ENCODE results near the gene PHOSPHO2. TPM values are rescaled to one million over a fixed set of nuclear protein-coding genes. Genes with fewer than 3 reads are reported as not detected.
A peak's percentile ranks its signal among the peaks of the same experiment; 100 is the strongest.

Gene PHOSPHO2
- total RNA-seq, 2 experiments from 2014 or later: 4.5 to 6.5 TPM

- Mint-ChIP-seq H3K27me3 (peaks cover 5% of the 10 kb centered on the region), H3K36me3 (ENCODE audit: low read depth) (no peaks in the 10 kb centered on the region), H3K4me3 (no peak overlapping the region), H3K4me1 (ENCODE audit: low read depth) (no peaks in the 10 kb centered on the region), H3K27ac (no peak overlapping the region), H3K9me3 (no peaks in the 10 kb centered on the region)
- Histone ChIP-seq H3K27ac (ENCODE audit: low read depth in 1 of 2, low read length in 2 of 2) (no peak overlapping the region), H3K4me3 (ENCODE audit: low read length) (no peak overlapping the region), H3K36me3 (ENCODE audit: insufficient read depth, low read length) (no peaks in the 10 kb centered on the region), H3K27me3 (ENCODE audit: control insufficient read depth in 1 of 2, insufficient read depth in 2 of 2, low read length in 2 of 2) (peaks cover 0 to under 1% of the 10 kb centered on the region in 2 experiments), H3K4me1 (ENCODE audit: insufficient read depth, low read length) (no peaks in the 10 kb centered on the region), H3K9me3 (ENCODE audit: control insufficient read depth in 1 of 2, insufficient read depth in 1 of 2, low read length in 2 of 2) (no peaks in the 10 kb centered on the region)
- intact Hi-C loops (cut with DNase I, micrococcal nuclease): no loop called here
- TF ChIP-seq CTCF (IDR thresholded peaks at IDR 0.05): no peak
- ChIA-PET CTCF (no interaction called here), POLR2A (no interaction called here)
- DNase-seq (no peak), ATAC-seq (ENCODE audit: poor library complexity) (no peak)
These were observed 32.8 kb downstream of the PHOSPHO2 start for GRCh38 chr2:169727065-169727464.

GRCh38 chr2:169729274-169729605, 35.0 kb downstream of the PHOSPHO2 start:
- H3K36me3 ChIP-seq (ENCODE audit: insufficient read depth, low read length): no peaks in the 10 kb centered on the region
- H3K4me3 Mint-ChIP-seq: no peak overlapping the region
- no peak for TF ChIP-seq CTCF (IDR thresholded peaks at IDR 0.05)
- no peaks in the 10 kb centered on the region for H3K9me3 Mint-ChIP-seq
- no peaks in the 10 kb centered on the region for H3K9me3 ChIP-seq (ENCODE audit: control insufficient read depth in 1 of 2, insufficient read depth in 1 of 2, low read length in 2 of 2)
- no peak for ATAC-seq (ENCODE audit: poor library complexity)
- no peak overlapping the region for H3K4me3 ChIP-seq (ENCODE audit: low read length)
- intact Hi-C loops (cut with DNase I, micrococcal nuclease): no loop called here
- no peaks in the 10 kb centered on the region for H3K36me3 Mint-ChIP-seq (ENCODE audit: low read depth)
- ChIA-PET POLR2A (no interaction called here), CTCF (no interaction called here)
- H3K27me3 Mint-ChIP-seq: peaks cover 21% of the 10 kb centered on the region
- peaks cover 11% of the 10 kb centered on the region for H3K4me1 ChIP-seq (ENCODE audit: insufficient read depth, low read length)
- DNase-seq: no peak
- peaks cover 4 to 9% of the 10 kb centered on the region in 2 experiments for H3K27me3 ChIP-seq (ENCODE audit: control insufficient read depth in 1 of 2, insufficient read depth in 2 of 2, low read length in 2 of 2)
- no peak overlapping the region for H3K27ac Mint-ChIP-seq
- no peak overlapping the region for H3K27ac ChIP-seq (ENCODE audit: low read depth in 1 of 2, low read length in 2 of 2)
- peaks cover 10% of the 10 kb centered on the region for H3K4me1 Mint-ChIP-seq (ENCODE audit: low read depth)

- no peak overlapping the region for H3K4me3 ChIP-seq (ENCODE audit: low read length)
These were observed 37.8 kb downstream of the PHOSPHO2 start for GRCh38 chr2:169732075-169732474.

More at GRCh38 chr2:169732075-169732474, 37.8 kb downstream of the PHOSPHO2 start:
- peaks cover 10% of the 10 kb centered on the region for H3K4me1 Mint-ChIP-seq (ENCODE audit: low read depth)
- no peaks in the 10 kb centered on the region for H3K9me3 Mint-ChIP-seq
- ChIA-PET POLR2A (no interaction called here), CTCF (no interaction called here)
- H3K36me3 Mint-ChIP-seq (ENCODE audit: low read depth): no peaks in the 10 kb centered on the region
- H3K27me3 Mint-ChIP-seq: peaks cover 45% of the 10 kb centered on the region
- TF ChIP-seq CTCF (IDR thresholded peaks at IDR 0.05): no peak
- no peak for ATAC-seq (ENCODE audit: poor library complexity)
- no peaks in the 10 kb centered on the region for H3K9me3 ChIP-seq (ENCODE audit: control insufficient read depth in 1 of 2, insufficient read depth in 1 of 2, low read length in 2 of 2)
- no peaks in the 10 kb centered on the region for H3K36me3 ChIP-seq (ENCODE audit: insufficient read depth, low read length)
- no peak for DNase-seq
- H3K27ac ChIP-seq (ENCODE audit: low read depth in 1 of 2, low read length in 2 of 2): no peak overlapping the region
- intact Hi-C loops (cut with DNase I, micrococcal nuclease): no loop called here
- peak overlapping the region; percentile 72 for H3K4me3 Mint-ChIP-seq
- no peak overlapping the region for H3K27ac Mint-ChIP-seq
- peaks cover 9 to 16% of the 10 kb centered on the region in 2 experiments for H3K27me3 ChIP-seq (ENCODE audit: control insufficient read depth in 1 of 2, insufficient read depth in 2 of 2, low read length in 2 of 2)
- peaks cover 15% of the 10 kb centered on the region for H3K4me1 ChIP-seq (ENCODE audit: insufficient read depth, low read length)

All from CD4-positive, alpha-beta T cell (primary cell).